Metanephros (tissue), 2 donors: ENCODE measurements around the gene CEACAM16. TPM values are rescaled to one million over a fixed set of nuclear protein-coding genes. Genes with fewer than 3 reads are reported as not detected.

Source experiments
- small RNA-seq: library from RNA; depleted of rRNA; stranded (forward); fragments of <200 nt; gene quantifications from one replicate; pipeline ENCODE3, GENCODE V24; 2014; ENCODE audit warnings: low replicate concordance
- total RNA-seq: library from RNA; depleted of rRNA; stranded (reverse); fragments of >200 nt; gene quantifications from one replicate; pipeline ENCODE4 v1.2.3, GENCODE V29; 2014

CEACAM16 gene
- not detected for total RNA-seq

DNA sequence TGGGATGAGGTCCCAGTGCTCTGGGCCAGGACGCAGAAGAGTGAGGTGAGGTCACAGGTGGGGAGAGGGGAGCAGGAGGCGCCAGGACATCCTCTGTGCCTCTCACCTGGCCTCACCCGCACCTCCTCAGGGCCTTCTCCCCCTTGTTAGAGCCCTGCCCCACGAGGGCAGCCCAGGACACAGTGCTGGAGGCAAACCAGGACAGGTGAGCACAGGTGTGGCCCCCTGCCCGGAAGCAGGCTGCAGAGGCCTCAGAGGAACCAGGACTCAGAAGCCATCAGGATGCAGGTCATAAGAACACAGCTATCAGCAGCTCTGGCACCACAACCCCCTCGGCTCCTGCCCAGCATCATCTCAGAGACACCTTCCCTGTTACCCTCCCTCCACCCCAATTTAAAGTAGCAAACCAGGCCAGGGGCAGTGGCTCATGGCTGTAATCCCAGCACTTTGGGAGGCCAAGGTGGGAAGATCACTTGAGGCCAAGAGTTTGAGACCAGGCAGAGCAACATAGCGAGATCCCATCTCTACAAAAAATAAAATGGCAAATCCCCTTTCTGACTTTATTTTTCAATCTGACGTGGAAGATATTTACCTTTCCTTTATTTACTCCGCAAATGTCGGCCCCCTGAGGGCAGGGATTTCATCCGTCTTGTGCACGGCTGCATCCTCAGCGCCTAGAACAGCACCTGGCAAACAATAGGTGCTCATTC is at the start of gene CEACAM16:
CEACAM16 (plus strand) TSS at position 660 of the 710 bp plus-strand sequence. CDS start 2,306 bp downstream, outside the sequence.

GRCh38 chr19:44671400-44671799 is 27.6 kb upstream of the CEACAM16 start, which contains the start of gene CEACAM19:
CEACAM19 (plus strand) TSS chr19:44671482; CDS start chr19:44671932, 450 bp downstream.

DNA sequence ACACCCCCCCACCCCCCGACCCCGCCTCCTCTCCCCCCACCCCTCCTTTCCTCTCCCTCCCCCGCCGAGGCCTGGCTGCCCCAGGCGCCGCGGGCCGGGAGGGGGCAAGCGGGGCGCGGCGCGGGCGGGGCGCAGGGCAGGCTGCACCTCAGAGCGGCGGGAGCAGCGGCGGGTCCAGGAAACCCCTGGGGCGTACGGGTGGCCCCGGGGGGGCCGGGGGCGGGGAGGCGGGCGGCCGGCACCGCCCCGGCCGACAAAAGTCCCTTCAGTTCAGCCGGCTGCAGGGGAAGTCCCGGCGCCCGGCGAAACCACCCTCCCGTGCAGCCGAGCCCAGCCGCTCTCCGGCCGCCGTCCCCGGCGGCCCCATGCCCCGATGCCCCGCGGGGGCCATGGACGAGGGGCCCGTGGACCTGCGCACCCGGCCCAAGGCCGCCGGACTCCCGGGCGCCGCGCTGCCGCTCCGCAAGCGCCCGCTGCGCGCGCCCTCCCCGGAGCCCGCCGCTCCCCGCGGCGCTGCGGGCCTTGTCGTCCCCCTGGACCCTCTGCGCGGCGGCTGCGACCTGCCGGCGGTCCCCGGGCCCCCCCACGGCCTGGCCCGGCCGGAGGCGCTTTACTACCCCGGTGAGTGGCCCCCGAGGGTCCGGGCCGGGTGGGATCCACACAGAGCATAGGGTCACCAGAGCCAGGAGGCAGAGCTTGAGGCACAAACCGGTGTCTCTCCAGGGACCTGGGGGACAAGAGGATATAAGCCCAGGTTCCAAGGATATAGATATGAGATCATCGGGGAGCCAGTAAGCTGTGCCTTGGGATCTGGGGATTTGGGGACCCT is 49.7 kb downstream of the CEACAM16 start, which contains the start of gene BCL3:
BCL3 (plus strand) TSS at position 283 of the 829 bp plus-strand sequence; CDS start at position 366, 83 bp downstream.

Small RNA genes lying within 50 kb of the gene (small RNA-seq; reads per million reads assigned to genes)
- gene RF00285 = not detected

Other genes starting within 250 kb of the CEACAM16 start
- 15.0 TPM for gene ZNF180, start 198.6 kb upstream of the CEACAM16 start, total RNA-seq
- gene CEACAM20, start 169.5 kb upstream of the CEACAM16 start, total RNA-seq = not detected
- gene IGSF23, start 85.6 kb upstream of the CEACAM16 start, total RNA-seq = 0.76 TPM
- 51.9 TPM for gene PVR, start 55.2 kb upstream of the CEACAM16 start, total RNA-seq
- 4.1 TPM for gene CEACAM19, start 27.7 kb upstream of the CEACAM16 start, total RNA-seq
- 15.7 TPM for gene BCL3, start 49.6 kb downstream of the CEACAM16 start, total RNA-seq
- gene CBLC, start 78.7 kb downstream of the CEACAM16 start, total RNA-seq = 8.8 TPM
- 467 TPM for gene BCAM, start 110.0 kb downstream of the CEACAM16 start, total RNA-seq
- 119 TPM for gene NECTIN2, start 147.1 kb downstream of the CEACAM16 start, total RNA-seq
- gene TOMM40, start 192.1 kb downstream of the CEACAM16 start, total RNA-seq = 36.9 TPM
- 235 TPM for gene APOE, start 206.6 kb downstream of the CEACAM16 start, total RNA-seq
- gene APOC1, start 215.5 kb downstream of the CEACAM16 start, total RNA-seq = 3.5 TPM
- gene APOC4, start 243.1 kb downstream of the CEACAM16 start, total RNA-seq = not detected
- gene APOC2, start 246.9 kb downstream of the CEACAM16 start, total RNA-seq = 1.2 TPM